IMR-90 (cell line): ENCODE measurements around the gene MYADML2. TPM values are rescaled to one million over a fixed set of nuclear protein-coding genes. Genes with fewer than 3 reads are reported as not detected.
A peak's percentile ranks its signal among the peaks of the same experiment; 100 is the strongest.

ENCODE experiments used
- ATAC-seq: fragments of 200-7000 bp; cut with Tn5 transposase; 2 replicates; pipeline ENCODE4 v1.9.1; 2020; ENCODE audit warnings: low read depth, mild to moderate bottlenecking, moderate library complexity
- BruUV-seq: library from RNA; stranded (reverse); fragments of 400-500 nt; replicated peaks from 2 replicates; lab custom pipeline; 2021; lab: Mats Ljungman, UMichigan
- CTCF ChIA-PET: fragments of 300-600 bp; formaldehyde crosslinking; extraction: SDS; loops from one replicate; lab custom pipeline; 2021; ENCODE audit warnings: antibody characterized with exemption; lab: Yijun Ruan, JAX
- POLR2A ChIA-PET: fragments of 300-600 bp; sonication (Branson Sonifier 250); formaldehyde crosslinking; loops from one replicate; lab custom pipeline; 2022; ENCODE audit warnings: antibody characterized with exemption; ENCODE audit not compliant: unreplicated experiment; lab: Charles Lee
- DNase-seq: peaks from one replicate; pipeline ENCODE4 v3.0.0; 2013
- H2AFZ ChIP-seq: replicated peaks from 2 replicates; pipeline ENCODE3; 2013; ENCODE audit warnings: low read length, mild to moderate bottlenecking; ENCODE audit not compliant: poor library complexity
- H2AK5ac ChIP-seq: 2 replicates; pipeline ENCODE4 v1.6.1; 2013; ENCODE audit warnings: low read depth, low read length, inconsistent platforms
- H2AK9ac ChIP-seq: replicated peaks from 2 replicates; pipeline ENCODE3; 2013; ENCODE audit warnings: mild to moderate bottlenecking, low read depth, low read length, moderate library complexity; ENCODE audit not compliant: poor library complexity
- H2BK120ac ChIP-seq: 2 replicates; pipeline ENCODE4 v1.6.1; 2013; ENCODE audit warnings: low read depth, low read length, inconsistent platforms
- H2BK15ac ChIP-seq: 3 replicates; pipeline ENCODE4 v1.6.1; 2013; ENCODE audit warnings: low read depth, low read length, inconsistent platforms
- H2BK20ac ChIP-seq: 2 replicates; pipeline ENCODE4 v1.6.1; 2013; ENCODE audit warnings: low read depth, mild to moderate bottlenecking, inconsistent platforms, low read length, moderate library complexity
- H2BK5ac ChIP-seq: 2 replicates; pipeline ENCODE4 v1.6.1; 2013; ENCODE audit warnings: mild to moderate bottlenecking, low read depth, low read length, inconsistent platforms; ENCODE audit not compliant: poor library complexity, severe bottlenecking
- H3K14ac ChIP-seq: replicated peaks from 2 replicates; pipeline ENCODE4 v1.6.1; 2013; ENCODE audit warnings: low read depth, low read length, inconsistent platforms
- H3K18ac ChIP-seq: 2 replicates; pipeline ENCODE4 v1.6.1; 2013; ENCODE audit warnings: low read depth, low read length, control low read depth
- H3K23ac ChIP-seq: 2 replicates; pipeline ENCODE4 v1.6.1; 2013; ENCODE audit warnings: low read depth, low read length, inconsistent platforms
- H3K27ac ChIP-seq: 2 replicates; pipeline ENCODE4 v1.5.1; 2013; ENCODE audit warnings: mild to moderate bottlenecking, control low read depth, low read length; ENCODE audit not compliant: insufficient read depth
- H3K27me3 ChIP-seq: 2 replicates; pipeline ENCODE4 v1.6.1; 2013; ENCODE audit warnings: low read length; ENCODE audit not compliant: control insufficient read depth, insufficient read depth
- H3K36me3 ChIP-seq: 2 replicates; pipeline ENCODE4 v1.6.1; 2013; ENCODE audit warnings: low read length, mixed read lengths; ENCODE audit not compliant: control insufficient read depth, insufficient read depth
- H3K4ac ChIP-seq: 2 replicates; pipeline ENCODE4 v1.6.1; 2013; ENCODE audit warnings: low read depth, low read length, inconsistent platforms
- H3K4me1 ChIP-seq: 2 replicates; pipeline ENCODE4 v1.6.1; 2013; ENCODE audit warnings: low read length, mixed read lengths; ENCODE audit not compliant: control insufficient read depth, insufficient read depth
- H3K4me2 ChIP-seq: 2 replicates; pipeline ENCODE4 v1.6.1; 2013; ENCODE audit warnings: low read depth, mild to moderate bottlenecking, control low read depth, low read length, moderate library complexity
- H3K4me3 ChIP-seq: 2 replicates; pipeline ENCODE4 v1.5.1; 2013; ENCODE audit warnings: low read depth, mild to moderate bottlenecking, control low read depth, low read length, moderate library complexity; ENCODE audit not compliant: insufficient read depth
- H3K56ac ChIP-seq: 2 replicates; pipeline ENCODE4 v1.6.1; 2013; ENCODE audit warnings: low read length, inconsistent platforms; ENCODE audit not compliant: insufficient read depth; ENCODE audit errors: extremely low read depth
- H3K79me1 ChIP-seq, 2 experiments: 2 replicates each; pipeline ENCODE4 v1.6.1; 2013; ENCODE audit warnings: low read length in 2 of 2, inconsistent platforms in 1 of 2, low read depth in 1 of 2
- H3K9ac ChIP-seq: 2 replicates; pipeline ENCODE4 v1.6.1; 2013; ENCODE audit warnings: low read depth, low read length, control low read depth
- H3K9me1 ChIP-seq: 2 replicates; pipeline ENCODE4 v1.6.1; 2013; ENCODE audit warnings: low read length, inconsistent platforms; ENCODE audit not compliant: insufficient read depth
- H3K9me3 ChIP-seq: 2 replicates; pipeline ENCODE4 v1.6.1; 2013; ENCODE audit warnings: low read length; ENCODE audit not compliant: control insufficient read depth, insufficient read depth
- H4K20me1 ChIP-seq: 2 replicates; pipeline ENCODE4 v1.6.1; 2013; ENCODE audit warnings: low read length, inconsistent platforms; ENCODE audit not compliant: insufficient read depth
- H4K5ac ChIP-seq: 2 replicates; pipeline ENCODE4 v1.6.1; 2013; ENCODE audit warnings: mild to moderate bottlenecking, low read depth, low read length, control low read depth
- H4K8ac ChIP-seq, 2 experiments: 2 replicates each; pipeline ENCODE4 v1.6.1; 2013; ENCODE audit warnings: low read depth in 2 of 2, low read length in 2 of 2, control low read depth in 1 of 2, inconsistent platforms in 1 of 2
- H4K91ac ChIP-seq: 2 replicates; pipeline ENCODE4 v1.6.1; 2013; ENCODE audit warnings: low read depth, low read length, inconsistent platforms; ENCODE audit not compliant: insufficient read depth
- CEBPB ChIP-seq: IDR thresholded peaks from 2 replicates; pipeline ENCODE4 v1.6.1; 2012; ENCODE audit warnings: low read depth, low read length, improper control_type of control experiment
- CHD1 ChIP-seq: IDR thresholded peaks from 2 replicates; pipeline ENCODE4 v1.6.1; 2012; ENCODE audit warnings: low read depth, low read length, improper control_type of control experiment
- CTCF ChIP-seq: conservative IDR thresholded peaks from 2 replicates; pipeline ENCODE4 v1.5.1; 2012; ENCODE audit warnings: mild to moderate bottlenecking, low read depth, low read length, improper control_type of control experiment
- MAFK ChIP-seq: IDR thresholded peaks from 2 replicates; pipeline ENCODE4 v1.6.1; 2012; ENCODE audit warnings: low read depth, low read length, improper control_type of control experiment
- RFX5 ChIP-seq: IDR thresholded peaks from 2 replicates; pipeline ENCODE4 v1.8.0; 2012; ENCODE audit warnings: low read depth, mild to moderate bottlenecking, low read length, moderate library complexity
- WGBS, 2 experiments: methylation state at CpG; one replicate each; pipeline versions ENCODE4 v1.1.5 to v1.1.7; 2013; ENCODE audit warnings: missing lambda C conversion rate in 2 of 2; ENCODE audit not compliant: insufficient read length in 1 of 2; ENCODE audit errors: extremely low coverage in 2 of 2; 5-methylcytosine and 5-hydroxymethylcytosine counted together
- dilution Hi-C: fragments of 300-500 bp; cut with HindIII; formaldehyde crosslinking; loops from one replicate; pipeline ENCODE4 v1.14.3; 2018; ENCODE audit warnings: low sequenced_read_pairs; ENCODE audit not compliant: unreplicated experiment
- in situ Hi-C: fragments of 300-500 bp; cut with MboI; formaldehyde crosslinking; loops from 3 replicates; pipeline ENCODE4 v1.14.3; 2019; ENCODE audit warnings: low sequenced_read_pairs, inconsistent platforms, mixed read lengths
- intact Hi-C: fragments of 100-400 bp; cut with micrococcal nuclease; formaldehyde crosslinking; loops from 2 replicates; pipeline ENCODE4 v1.10.0; 2022
- polyA plus RNA-seq, 3 experiments: library from polyadenylated mRNA; depleted of rRNA; stranded (reverse); fragments of >200 nt; gene quantifications; 2 replicates each; pipeline ENCODE4 v1.2.3, GENCODE V29; 2012; ENCODE audit warnings: low replicate concordance in 1 of 3
- total RNA-seq: library from RNA; depleted of rRNA; stranded (reverse); fragments of >200 nt; gene quantifications from 2 replicates; pipeline ENCODE4 v1.2.3, GENCODE V29; 2012
- TF ChIP-seq, protein P1 (sequence below): fragments of 150-350 bp; IDR thresholded peaks from 2 replicates; pipeline ENCODE4 v1.6.1; 2017; ENCODE audit warnings: mild to moderate bottlenecking, antibody characterized with exemption, low read length, low read depth

MYADML2 gene
- total and polyA plus RNA-seq, 2 of the 4 experiments (the other 2 are of a cell fraction): not detected

- Histone ChIP-seq H3K4ac (peak overlapping the region; percentile 51; the same call in 1 of the 2 replicates), H3K9me1 (peaks cover 21% of the 10 kb centered on the region), H2BK120ac (peak overlapping the region; percentile 85; the same call in 1 of the 2 replicates), H4K8ac (no peak overlapping the region), H2AFZ (no peak overlapping the region), H2AK5ac (peak overlapping the region; percentile 69; the same call in 1 of the 2 replicates), H4K5ac (no peak overlapping the region; the same call in 1 of the 2 replicates), H3K36me3 (peaks cover 22% of the 10 kb centered on the region), H2BK5ac (no peak overlapping the region), H3K4me3 (no peak overlapping the region), H3K23ac (peak overlapping the region; percentile 79), H3K27me3 (no peaks in the 10 kb centered on the region), H3K4me1 (peaks cover 37% of the 10 kb centered on the region), H3K9me3 (no peaks in the 10 kb centered on the region), H2AK9ac (peak overlapping the region; percentile 75), H4K91ac (peak overlapping the region; percentile 69), H2BK20ac (no peak overlapping the region), H4K20me1 (peaks cover 62% of the 10 kb centered on the region), H3K9ac (no peak overlapping the region), H3K79me1 (peaks cover 17 to 69% of the 10 kb centered on the region in 2 experiments; a peak in 3 of 4 replicates), H3K27ac (peak overlapping the region; percentile 33), H3K14ac (no peak overlapping the region), H3K4me2 (no peak overlapping the region), H3K56ac (no peak overlapping the region), H2BK15ac (no peak overlapping the region), H3K18ac (no peak overlapping the region)
- DNase-seq (no peak), ATAC-seq (no peak)
- TF ChIP-seq, protein P1, sequence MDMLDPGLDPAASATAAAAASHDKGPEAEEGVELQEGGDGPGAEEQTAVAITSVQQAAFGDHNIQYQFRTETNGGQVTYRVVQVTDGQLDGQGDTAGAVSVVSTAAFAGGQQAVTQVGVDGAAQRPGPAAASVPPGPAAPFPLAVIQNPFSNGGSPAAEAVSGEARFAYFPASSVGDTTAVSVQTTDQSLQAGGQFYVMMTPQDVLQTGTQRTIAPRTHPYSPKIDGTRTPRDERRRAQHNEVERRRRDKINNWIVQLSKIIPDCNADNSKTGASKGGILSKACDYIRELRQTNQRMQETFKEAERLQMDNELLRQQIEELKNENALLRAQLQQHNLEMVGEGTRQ: no peak
- TF ChIP-seq CEBPB (no peak), RFX5 (no peak), MAFK (0 out of 2 replicates have a peak, but pooled peaks have one; percentile 54), CTCF (no peak), CHD1 (no peak)
- WGBS, 2 experiments: 53% methylated on average over 4 of the region's 21 CpGs; no CpG with 5 or more reads in 1 of the 2 experiments
- ChIA-PET POLR2A (no interaction called here), CTCF (no interaction called here)
- in situ Hi-C loops (no loop called here), dilution Hi-C loops (no loop called here), intact Hi-C loops (no loop called here)
- BruUV-seq: no TSS peak
These were observed 22.2 kb downstream of the MYADML2 start for GRCh38 chr17:81924557-81925532.
